Uterus (tissue), 4 donors: Measurements from ENCODE around the gene EPS8L3. TPM values are rescaled to one million over a fixed set of nuclear protein-coding genes. Genes with fewer than 3 reads are reported as not detected.

Experiments
- DNase-seq, 2 donors: peaks; one replicate each; pipeline ENCODE4 v3.0.0-alpha.2; 2019 to 2020
- H3K27ac ChIP-seq, 2 donors: fragments of 200-600 bp; sonication (generic); 1 replicate in 1 of 2; 2 replicates in 1 of 2; pipeline ENCODE4 v1.5.1; 2016 to 2018
- H3K27me3 ChIP-seq, 2 donors: fragments of 200-600 bp; sonication (generic); one replicate each; pipeline ENCODE4 v1.5.1; 2018 to 2019; ENCODE audit warnings: control low read depth in 1 of 2
- H3K36me3 ChIP-seq, 2 donors: fragments of 200-600 bp; sonication (generic); one replicate each; pipeline ENCODE4 v1.5.1; 2019; ENCODE audit warnings: control low read depth in 1 of 2
- H3K4me1 ChIP-seq, 2 donors: fragments of 200-600 bp; sonication (generic); one replicate each; pipeline ENCODE4 v1.5.1; 2018 to 2019; ENCODE audit warnings: control low read depth in 1 of 2
- H3K4me3 ChIP-seq, 2 donors: fragments of 200-600 bp; sonication (generic); 1 replicate in 1 of 2; 2 replicates in 1 of 2; pipeline ENCODE4 v1.5.1; 2018 to 2019; ENCODE audit warnings: mild to moderate bottlenecking in 1 of 2
- H3K9me3 ChIP-seq, 2 donors: fragments of 200-600 bp; sonication (generic); one replicate each; pipeline ENCODE4 v1.5.1; 2019; ENCODE audit warnings: control low read depth in 1 of 2
- POLR2A ChIP-seq, 2 donors: fragments of 450-650 bp; IDR thresholded peaks; one replicate each; pipeline ENCODE4 v1.6.1; 2016; ENCODE audit warnings: antibody characterized with exemption in 2 of 2, mild to moderate bottlenecking in 1 of 2, moderate library complexity in 1 of 2
- intact Hi-C: fragments of 100-400 bp; cut with DNase I; formaldehyde crosslinking; loops from one replicate; pipeline ENCODE4 v1.15.1; 2023; ENCODE audit warnings: low total_unique reads
- total RNA-seq, 4 donors: library from RNA; depleted of rRNA in 3 of 4; stranded (reverse); fragments of >200 nt in 3 of 4; gene quantifications; one replicate each; pipeline versions ENCODE4 v1.1.0 to v1.2.4, GENCODE V29; 2014 to 2023
- TF ChIP-seq, protein P1 (sequence below), 4 experiments: fragments of 200-600 bp in 2 of 4; fragments of 450-650 bp in 2 of 4; sonication (generic) in 2 of 4; IDR thresholded peaks; one replicate each; pipeline ENCODE4 v1.5.1; 2016 to 2019; ENCODE audit warnings: antibody characterized with exemption in 4 of 4, mild to moderate bottlenecking in 2 of 4, moderate library complexity in 1 of 4
- donor health status: DM: yes; HTN: yes; CAD: no.

EPS8L3 gene
- total RNA-seq, 4 donors from 2014 or later: 0.26 to 0.29 TPM; not detected in 2

DNA sequence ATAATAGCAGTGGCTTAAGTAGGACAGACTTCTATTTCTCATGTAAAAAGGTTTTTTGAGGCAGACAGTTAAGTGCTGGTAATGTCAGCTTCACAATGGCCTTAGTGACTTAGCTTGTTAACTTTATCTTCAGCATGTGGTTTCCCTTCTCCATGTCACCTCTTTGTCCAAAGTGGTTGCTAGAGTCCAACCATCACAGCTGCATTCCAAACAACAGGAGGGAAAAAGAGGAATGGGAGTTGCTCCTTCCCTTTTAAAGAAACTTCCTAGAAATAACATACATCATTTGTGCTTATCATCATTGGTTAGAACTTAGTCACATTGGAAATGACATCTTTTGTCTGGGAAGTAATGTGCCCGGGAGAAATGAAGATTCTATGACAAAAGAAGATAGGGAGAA lies 41.8 kb downstream of the EPS8L3 start:
- TF ChIP-seq, protein P1, sequence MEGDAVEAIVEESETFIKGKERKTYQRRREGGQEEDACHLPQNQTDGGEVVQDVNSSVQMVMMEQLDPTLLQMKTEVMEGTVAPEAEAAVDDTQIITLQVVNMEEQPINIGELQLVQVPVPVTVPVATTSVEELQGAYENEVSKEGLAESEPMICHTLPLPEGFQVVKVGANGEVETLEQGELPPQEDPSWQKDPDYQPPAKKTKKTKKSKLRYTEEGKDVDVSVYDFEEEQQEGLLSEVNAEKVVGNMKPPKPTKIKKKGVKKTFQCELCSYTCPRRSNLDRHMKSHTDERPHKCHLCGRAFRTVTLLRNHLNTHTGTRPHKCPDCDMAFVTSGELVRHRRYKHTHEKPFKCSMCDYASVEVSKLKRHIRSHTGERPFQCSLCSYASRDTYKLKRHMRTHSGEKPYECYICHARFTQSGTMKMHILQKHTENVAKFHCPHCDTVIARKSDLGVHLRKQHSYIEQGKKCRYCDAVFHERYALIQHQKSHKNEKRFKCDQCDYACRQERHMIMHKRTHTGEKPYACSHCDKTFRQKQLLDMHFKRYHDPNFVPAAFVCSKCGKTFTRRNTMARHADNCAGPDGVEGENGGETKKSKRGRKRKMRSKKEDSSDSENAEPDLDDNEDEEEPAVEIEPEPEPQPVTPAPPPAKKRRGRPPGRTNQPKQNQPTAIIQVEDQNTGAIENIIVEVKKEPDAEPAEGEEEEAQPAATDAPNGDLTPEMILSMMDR (IDR thresholded peaks at IDR 0.05): no peak
- no peak for TF ChIP-seq POLR2A (IDR thresholded peaks at IDR 0.05)
- Histone ChIP-seq H3K36me3 (no peaks in the 10 kb centered on the region), H3K27ac (no peak overlapping the region), H3K27me3 (no peaks in the 10 kb centered on the region), H3K4me1 (no peaks in the 10 kb centered on the region), H3K4me3 (no peak overlapping the region), H3K9me3 (no peaks in the 10 kb centered on the region)
- intact Hi-C loops: no loop called here
- DNase-seq: no peak

DNA sequence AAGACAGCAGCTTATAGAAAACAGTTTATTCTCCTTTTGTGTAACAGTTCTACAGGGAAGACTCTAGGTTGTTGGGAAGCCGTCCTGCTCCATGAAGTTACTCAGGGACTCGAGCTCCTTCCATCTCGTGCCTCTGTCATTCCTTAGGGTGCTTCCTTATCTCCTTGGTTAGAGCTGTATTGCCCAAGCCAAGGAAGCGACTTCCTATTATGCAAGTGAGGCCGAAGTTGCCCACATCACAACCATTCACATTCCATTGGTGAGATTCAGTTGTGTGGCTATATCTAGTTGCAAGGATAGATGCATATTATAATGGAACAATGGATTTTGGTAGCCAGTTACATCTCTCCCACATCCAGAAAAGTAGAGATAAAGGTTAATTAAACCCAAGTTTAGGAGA lies 42.7 kb downstream of the EPS8L3 start:
- no peak for TF ChIP-seq POLR2A (IDR thresholded peaks at IDR 0.05)
- TF ChIP-seq, protein P1 (IDR thresholded peaks at IDR 0.05): no peak
- intact Hi-C loops: no loop called here
- Histone ChIP-seq H3K4me3 (no peak overlapping the region), H3K27me3 (no peaks in the 10 kb centered on the region), H3K27ac (no peak overlapping the region), H3K9me3 (no peaks in the 10 kb centered on the region), H3K4me1 (peaks cover 0 to 3% of the 10 kb centered on the region in 2 donors), H3K36me3 (no peaks in the 10 kb centered on the region)
- no peak for DNase-seq

DNA sequence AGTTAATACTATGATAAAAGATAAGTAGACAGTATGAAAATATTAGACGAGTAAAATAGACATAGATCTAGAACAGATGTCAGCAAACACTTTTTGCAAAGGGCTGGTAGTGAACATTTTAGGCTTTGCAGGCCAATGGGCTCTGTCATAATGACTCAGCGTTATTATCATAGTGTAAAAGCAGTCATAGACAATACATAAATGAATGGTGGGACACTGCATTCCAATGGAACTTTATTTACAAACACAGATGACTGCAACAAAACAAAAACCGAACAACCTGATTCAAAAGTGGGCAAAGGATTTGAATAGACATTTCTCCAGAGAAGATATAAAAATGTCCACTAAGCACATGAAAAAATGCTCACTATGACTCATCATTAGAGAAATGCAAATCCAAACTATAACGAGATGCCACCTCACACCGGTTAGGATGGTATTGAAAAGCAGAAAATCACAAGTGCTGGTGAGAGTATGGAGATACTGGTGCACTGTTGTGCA lies 44.3 kb downstream of the EPS8L3 start:
- no peak overlapping the region for H3K27ac ChIP-seq
- peaks cover 0 to 3% of the 10 kb centered on the region in 2 donors for H3K4me1 ChIP-seq
- no peaks in the 10 kb centered on the region for H3K27me3 ChIP-seq
- no peaks in the 10 kb centered on the region for H3K36me3 ChIP-seq
- TF ChIP-seq, protein P1 (IDR thresholded peaks at IDR 0.05): no peak
- TF ChIP-seq POLR2A (IDR thresholded peaks at IDR 0.05): no peak
- intact Hi-C loops: no loop called here
- no peak for DNase-seq
- H3K9me3 ChIP-seq: no peaks in the 10 kb centered on the region
- H3K4me3 ChIP-seq: no peak overlapping the region

DNA sequence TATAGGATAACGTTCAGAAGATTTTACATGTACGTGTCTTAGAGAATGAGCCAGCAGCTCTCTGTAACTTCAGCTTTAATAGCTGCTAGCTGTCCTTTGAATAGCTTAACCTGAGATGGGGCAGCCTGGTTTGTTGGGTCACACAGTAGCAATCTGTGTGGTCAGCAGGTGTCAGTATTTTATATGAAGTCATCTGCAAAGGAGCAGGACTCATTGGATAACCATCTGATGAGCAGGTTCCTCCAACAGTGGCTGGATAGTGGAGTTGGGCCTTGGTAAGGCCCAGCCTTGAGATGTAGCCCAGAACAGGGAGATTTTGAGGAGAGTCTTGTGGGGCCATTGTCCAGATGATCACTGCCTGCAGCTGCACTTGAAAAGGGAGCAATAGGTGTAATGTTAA lies 45.2 kb downstream of the EPS8L3 start:
- intact Hi-C loops: no loop called here
- Histone ChIP-seq H3K9me3 (no peaks in the 10 kb centered on the region), H3K4me1 (peaks cover 0 to 3% of the 10 kb centered on the region in 2 donors), H3K36me3 (no peaks in the 10 kb centered on the region), H3K4me3 (no peak overlapping the region), H3K27me3 (no peaks in the 10 kb centered on the region), H3K27ac (no peak overlapping the region)
- no peak for DNase-seq
- no peak for TF ChIP-seq POLR2A (IDR thresholded peaks at IDR 0.05)
- TF ChIP-seq, protein P1 (IDR thresholded peaks at IDR 0.05): no peak

DNA sequence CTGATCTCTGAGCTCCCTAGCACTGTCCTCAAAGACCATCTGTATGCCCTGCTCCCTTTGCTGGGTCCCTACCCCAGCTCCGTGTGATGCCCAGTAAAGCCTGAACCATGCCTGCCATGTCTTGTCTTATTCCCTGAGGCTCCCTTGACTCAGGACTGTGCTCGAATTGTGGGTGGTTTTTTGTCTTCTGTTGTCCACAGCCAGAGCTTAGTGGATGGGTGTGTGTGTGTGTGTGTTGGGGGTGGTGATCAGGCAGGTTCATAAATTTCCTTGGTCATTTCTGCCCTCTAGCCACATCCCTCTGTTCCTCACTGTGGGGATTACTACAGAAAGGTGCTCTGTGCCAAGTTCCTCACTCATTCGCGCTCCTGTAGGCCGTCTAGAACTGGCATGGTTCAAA lies 46.0 kb downstream of the EPS8L3 start:
- Histone ChIP-seq H3K4me1 (peaks cover 0 to 3% of the 10 kb centered on the region in 2 donors), H3K9me3 (no peaks in the 10 kb centered on the region), H3K27ac (no peak overlapping the region), H3K36me3 (no peaks in the 10 kb centered on the region), H3K4me3 (no peak overlapping the region), H3K27me3 (no peaks in the 10 kb centered on the region)
- DNase-seq: no peak
- TF ChIP-seq, protein P1 (IDR thresholded peaks at IDR 0.05): no peak
- intact Hi-C loops: no loop called here
